ENCODE data around the gene PAK4.

The PAK4 gene

GRCh38 chr19:39124136-39124764, 1.3 kb upstream of the PAK4 start:
- TF ChIP-seq CTCF (conservative IDR thresholded peaks at IDR 0.05; ENCODE audit: control insufficient read depth, insufficient read depth, low read depth, low read length), result no peak
- DNase-seq (ENCODE audit: low read depth), result no peak

GRCh38 chr19:39125199-39125553, 410 bp upstream of the PAK4 start:
- H3K4me3 ChIP-seq (ENCODE audit: control insufficient read depth, low read depth, low read length), result peak overlapping the region; percentile 43
- no peak for TF ChIP-seq CTCF (conservative IDR thresholded peaks at IDR 0.05; ENCODE audit: control insufficient read depth, insufficient read depth, low read depth, low read length)
- no peak for DNase-seq (ENCODE audit: low read depth)

More at GRCh38 chr19:39124136-39124764, 1.3 kb upstream of the PAK4 start:
- no peak overlapping the region for H3K4me3 ChIP-seq (ENCODE audit: control insufficient read depth, low read depth, low read length)

- peak overlapping the region; percentile 70 for H3K4me3 ChIP-seq (ENCODE audit: control insufficient read depth, low read depth, low read length)
- DNase-seq (ENCODE audit: low read depth), result peak; percentile 45
Measured at GRCh38 chr19:39126312-39127187, 964 bp downstream of the PAK4 start.

GRCh38 chr19:39127812-39128515, 2.4 kb downstream of the PAK4 start:
- no peak for TF ChIP-seq CTCF (conservative IDR thresholded peaks at IDR 0.05; ENCODE audit: control insufficient read depth, insufficient read depth, low read depth, low read length)
- H3K4me3 ChIP-seq (ENCODE audit: control insufficient read depth, low read depth, low read length), result no peak overlapping the region
- DNase-seq (ENCODE audit: low read depth), result no peak

More at GRCh38 chr19:39126312-39127187, 964 bp downstream of the PAK4 start:
- no peak for TF ChIP-seq CTCF (conservative IDR thresholded peaks at IDR 0.05; ENCODE audit: control insufficient read depth, insufficient read depth, low read depth, low read length)

- no peak for TF ChIP-seq CTCF (conservative IDR thresholded peaks at IDR 0.05; ENCODE audit: control insufficient read depth, insufficient read depth, low read depth, low read length)
- H3K4me3 ChIP-seq (ENCODE audit: control insufficient read depth, low read depth, low read length), result no peak overlapping the region
- DNase-seq (ENCODE audit: low read depth), result no peak
Measured at GRCh38 chr19:39128516-39129079, 3.0 kb downstream of the PAK4 start.

GRCh38 chr19:39129116-39129515, 3.5 kb downstream of the PAK4 start:
- no peak overlapping the region for H3K4me3 ChIP-seq (ENCODE audit: control insufficient read depth, low read depth, low read length)
- DNase-seq (ENCODE audit: low read depth), result no peak
- TF ChIP-seq CTCF (conservative IDR thresholded peaks at IDR 0.05; ENCODE audit: control insufficient read depth, insufficient read depth, low read depth, low read length), result no peak
